B cell (primary cell): ENCODE measurements around the gene ABCA7. TPM values are rescaled to one million over a fixed set of nuclear protein-coding genes. Genes with fewer than 3 reads are reported as not detected.

Experiments
- ATAC-seq: fragments of 200-7000 bp; cut with Tn5 transposase; one replicate; pipeline ENCODE4 v1.10.0; 2021; ENCODE audit warnings: low read depth, mild to moderate bottlenecking, moderate number of reproducible peaks, moderate library complexity
- CTCF ChIA-PET: fragments of 350-600 bp; sonication (Branson Sonifier 250); formaldehyde crosslinking; loops from one replicate; lab custom pipeline; 2021; ENCODE audit warnings: antibody characterized with exemption, inconsistent platforms; lab: Charles Lee
- POLR2A ChIA-PET: fragments of 350-600 bp; sonication (Branson Sonifier 250); formaldehyde crosslinking; loops from one replicate; lab custom pipeline; 2021; ENCODE audit warnings: antibody characterized with exemption; lab: Charles Lee
- DNase-seq: peaks from one replicate; pipeline ENCODE4 v3.0.0; 2013
- H2AFZ ChIP-seq: 2 replicates; pipeline ENCODE4 v1.6.1; 2012; ENCODE audit warnings: mild to moderate bottlenecking, low read depth, low read length; ENCODE audit not compliant: insufficient read depth, poor library complexity, severe bottlenecking
- H3K27ac ChIP-seq, 2 donors: 1 replicate in 1 of 2; 2 replicates in 1 of 2; pipeline ENCODE4 v1.5.1; 2012 to 2013; ENCODE audit warnings: low read length in 2 of 2, mild to moderate bottlenecking in 2 of 2, moderate library complexity in 1 of 2
- H3K27me3 ChIP-seq, 4 experiments: fragments of 200-600 bp in 1 of 4; sonication (generic) in 1 of 4; replicated peaks in 1 of 4; 1 replicate in 2 of 4; 2 replicates in 2 of 4; pipeline versions ENCODE4 v1.6.1 to v1.7.0; 2013 to 2016; ENCODE audit warnings: low read length in 3 of 4, mild to moderate bottlenecking in 2 of 4, mixed read lengths in 1 of 4, moderate library complexity in 1 of 4; ENCODE audit not compliant: insufficient read depth in 4 of 4, control insufficient read depth in 3 of 4; ENCODE audit errors: control extremely low read depth in 1 of 4
- H3K36me3 ChIP-seq, 2 experiments: replicated peaks in 1 of 2; 1 replicate in 1 of 2; 2 replicates in 1 of 2; pipeline versions ENCODE4 v1.6.1 to v1.7.1; 2013; ENCODE audit warnings: low read length in 1 of 2; ENCODE audit not compliant: insufficient read depth in 2 of 2, control insufficient read depth in 1 of 2; ENCODE audit errors: control extremely low read depth in 1 of 2, extremely low read depth in 1 of 2
- H3K4me1 ChIP-seq, 2 donors: fragments of 200-600 bp in 1 of 2; sonication (generic) in 1 of 2; 1 replicate in 1 of 2; 2 replicates in 1 of 2; pipeline versions ENCODE4 v1.5.1 to v1.6.1; 2013 to 2017; ENCODE audit warnings: low read length in 2 of 2; ENCODE audit not compliant: control insufficient read depth in 2 of 2, insufficient read depth in 2 of 2
- H3K4me2 ChIP-seq: replicated peaks from 2 replicates; pipeline ENCODE3; 2012; ENCODE audit warnings: mild to moderate bottlenecking, low read depth, low read length; ENCODE audit not compliant: poor library complexity, severe bottlenecking
- H3K4me3 ChIP-seq, 5 experiments: fragments of 200-600 bp in 1 of 5; sonication (generic) in 1 of 5; 1 replicate in 3 of 5; 2 replicates in 2 of 5; pipeline versions ENCODE4 v1.5.1 to v1.7.0; 2011 to 2016; ENCODE audit warnings: low read length in 4 of 5, mild to moderate bottlenecking in 4 of 5, low read depth in 2 of 5, control low read depth in 1 of 5, moderate library complexity in 1 of 5; ENCODE audit not compliant: insufficient read depth in 1 of 5; ENCODE audit errors: control extremely low read depth in 1 of 5, extremely low read depth in 1 of 5
- H3K79me2 ChIP-seq: fragments of 200-600 bp; sonication (generic); one replicate; pipeline ENCODE4 v1.6.0; 2016; ENCODE audit warnings: low read length; ENCODE audit not compliant: control insufficient read depth, insufficient read depth
- H3K9ac ChIP-seq: fragments of 200-600 bp; sonication (generic); 2 replicates; pipeline ENCODE4 v1.6.1; 2017; ENCODE audit warnings: mild to moderate bottlenecking, low read length, moderate library complexity
- H3K9me3 ChIP-seq, 3 donors: one replicate each; pipeline versions ENCODE4 v1.6.1 to v1.7.1; 2013; ENCODE audit warnings: low read length in 2 of 3; ENCODE audit not compliant: control insufficient read depth in 2 of 3, insufficient read depth in 1 of 3; ENCODE audit errors: control extremely low read depth in 1 of 3
- H4K20me1 ChIP-seq: 2 replicates; pipeline ENCODE4 v1.6.0; 2012; ENCODE audit warnings: mild to moderate bottlenecking, low read length; ENCODE audit not compliant: insufficient read depth, control insufficient read depth, poor library complexity, severe bottlenecking
- H3K27ac Mint-ChIP-seq: one replicate; pipeline ENCODE4 v1.8.0; 2021; ENCODE audit warnings: mixed read lengths
- H3K27me3 Mint-ChIP-seq: one replicate; pipeline ENCODE4 v1.8.0; 2021; ENCODE audit warnings: mixed read lengths
- H3K4me1 Mint-ChIP-seq: one replicate; pipeline ENCODE4 v1.8.0; 2021; ENCODE audit warnings: mixed read lengths
- H3K4me3 Mint-ChIP-seq: one replicate; pipeline ENCODE4 v1.8.0; 2021; ENCODE audit warnings: mixed read lengths
- H3K9me3 Mint-ChIP-seq: one replicate; pipeline ENCODE4 v1.8.0; 2022; ENCODE audit warnings: mixed read lengths; ENCODE audit not compliant: insufficient read depth
- EZH2 ChIP-seq: IDR thresholded peaks from 2 replicates; pipeline ENCODE4 v1.6.1; 2012; ENCODE audit warnings: borderline replicate concordance, low read depth, mild to moderate bottlenecking, moderate library complexity, low read length; ENCODE audit not compliant: insufficient read depth, poor library complexity, severe bottlenecking
- WGBS: methylation state at CpG from one replicate; pipeline ENCODE4 v1.1.5; 2013; ENCODE audit warnings: missing lambda C conversion rate; ENCODE audit not compliant: insufficient coverage; 5-methylcytosine and 5-hydroxymethylcytosine counted together
- intact Hi-C: fragments of 100-400 bp; cut with micrococcal nuclease; formaldehyde crosslinking; loops from one replicate; pipeline ENCODE4 v1.10.0; 2022
- polyA plus RNA-seq: library from polyadenylated mRNA; depleted of rRNA; stranded (reverse); fragments of >200 nt; gene quantifications from 2 replicates; pipeline ENCODE4 v1.2.3, GENCODE V29; 2012
- total RNA-seq, 2 donors: library from RNA; stranded (reverse); fragments of 120-200 nt in 1 of 2; gene quantifications; 1 replicate in 1 of 2; 2 replicates in 1 of 2; pipeline versions ENCODE4 v1.2.3 to v1.2.4, GENCODE V29; 2013 to 2022
- TF ChIP-seq, protein P1 (sequence below): fragments of 200-600 bp; IDR thresholded peaks from one replicate; pipeline ENCODE4 v1.8.0; 2022; ENCODE audit warnings: antibody characterized with exemption, mild to moderate bottlenecking

The ABCA7 gene
- total and polyA plus RNA-seq, 2 donors (not counting 1 experiment from before 2014, with no cell fraction given): 192 to 281 TPM

DNA sequence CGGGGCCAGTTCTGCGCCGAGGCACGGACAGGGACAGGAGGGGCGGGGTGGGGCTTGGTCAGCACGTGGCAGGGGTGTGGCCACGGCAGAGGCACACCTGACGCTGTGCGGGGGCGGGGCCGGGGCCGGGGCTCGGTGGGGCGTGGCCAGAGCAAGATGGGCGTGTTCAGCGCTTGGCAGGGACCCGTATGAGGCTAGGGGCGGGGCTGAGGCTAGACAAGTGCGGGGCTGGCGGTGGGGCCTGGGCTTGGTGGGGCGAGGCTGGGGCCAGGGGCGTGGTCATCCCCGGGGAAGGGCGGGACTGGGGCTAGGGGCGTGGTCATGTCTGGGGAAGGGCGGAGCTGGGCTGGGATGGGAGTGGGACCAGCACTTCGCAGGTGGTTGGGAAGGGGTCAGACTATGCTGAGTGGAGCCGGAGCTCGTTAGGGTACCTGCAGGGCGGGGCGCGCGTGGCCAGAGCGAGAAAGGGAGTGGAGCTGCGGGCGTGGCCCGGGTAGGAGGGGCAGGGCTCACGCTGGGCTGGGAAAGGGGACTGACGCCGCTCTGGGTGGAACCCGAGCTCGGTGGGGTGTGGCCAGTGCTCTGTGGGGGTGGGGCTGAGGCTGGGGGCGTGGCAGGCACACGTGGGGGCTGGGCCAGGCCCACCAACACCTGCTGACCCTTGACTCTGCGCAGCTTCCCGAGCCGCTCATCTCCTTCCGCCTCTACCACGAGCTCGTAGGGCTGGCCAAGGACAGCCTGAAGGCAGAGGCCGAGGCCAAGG, 42.4 kb downstream of the ABCA7 start:
- TF ChIP-seq, protein P1, sequence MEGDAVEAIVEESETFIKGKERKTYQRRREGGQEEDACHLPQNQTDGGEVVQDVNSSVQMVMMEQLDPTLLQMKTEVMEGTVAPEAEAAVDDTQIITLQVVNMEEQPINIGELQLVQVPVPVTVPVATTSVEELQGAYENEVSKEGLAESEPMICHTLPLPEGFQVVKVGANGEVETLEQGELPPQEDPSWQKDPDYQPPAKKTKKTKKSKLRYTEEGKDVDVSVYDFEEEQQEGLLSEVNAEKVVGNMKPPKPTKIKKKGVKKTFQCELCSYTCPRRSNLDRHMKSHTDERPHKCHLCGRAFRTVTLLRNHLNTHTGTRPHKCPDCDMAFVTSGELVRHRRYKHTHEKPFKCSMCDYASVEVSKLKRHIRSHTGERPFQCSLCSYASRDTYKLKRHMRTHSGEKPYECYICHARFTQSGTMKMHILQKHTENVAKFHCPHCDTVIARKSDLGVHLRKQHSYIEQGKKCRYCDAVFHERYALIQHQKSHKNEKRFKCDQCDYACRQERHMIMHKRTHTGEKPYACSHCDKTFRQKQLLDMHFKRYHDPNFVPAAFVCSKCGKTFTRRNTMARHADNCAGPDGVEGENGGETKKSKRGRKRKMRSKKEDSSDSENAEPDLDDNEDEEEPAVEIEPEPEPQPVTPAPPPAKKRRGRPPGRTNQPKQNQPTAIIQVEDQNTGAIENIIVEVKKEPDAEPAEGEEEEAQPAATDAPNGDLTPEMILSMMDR: no peak
- TF ChIP-seq EZH2: no peak
- Histone ChIP-seq H2AFZ (no peak overlapping the region), H3K27ac (peak overlapping the region; percentile 18 to 30), H3K4me3 (no peak overlapping the region), H3K79me2 (peaks cover 39% of the 10 kb centered on the region), H3K27me3 (no peaks in the 10 kb centered on the region), H3K4me2 (peak overlapping the region; percentile 3), H3K9ac (no peak overlapping the region), H3K9me3 (no peaks in the 10 kb centered on the region), H4K20me1 (peaks cover 94% of the 10 kb centered on the region), H3K4me1 (peaks cover 33 to 67% of the 10 kb centered on the region in 2 donors), H3K36me3 (peaks cover 0 to 91% of the 10 kb centered on the region in 2 experiments)
- no peaks in the 10 kb centered on the region for H3K9me3 Mint-ChIP-seq
- peak overlapping the region; percentile 13 for H3K4me3 Mint-ChIP-seq
- ChIA-PET CTCF (interaction anchor here (1.7 kb wide), 1 partner anchor 18 kb away, joined by 8 read pairs; no protein-coding TSS in a partner anchor), POLR2A (interaction anchor here (0.5 to 8.4 kb wide), 8 partner anchors 8 to 185 kb away, joined by 3 to 97 read pairs (median 6); partner anchors contain the start of genes ARHGAP45, RNU6-2 and TMEM259)
- H3K27me3 Mint-ChIP-seq: no peaks in the 10 kb centered on the region
- H3K4me1 Mint-ChIP-seq: peaks cover 34% of the 10 kb centered on the region
- peak; percentile 67 for ATAC-seq
- 80% methylated on average over 49 of the region's 51 CpGs for WGBS
- intact Hi-C loops: no loop called here
- peak overlapping the region; percentile 79 for H3K27ac Mint-ChIP-seq
- peak; percentile 77 for DNase-seq
